Stimulated activated naive B cell treated with anti-CD40 and anti-IgM and Interleukin-4, amounts not matched to agents 10 μg/mL and 1 μg/mL and 100 μg/mL, for 72 hours (primary cell): ENCODE data around the gene KIF6.
A peak's percentile ranks its signal among the peaks of the same experiment; 100 is the strongest.

Source experiments
- ATAC-seq, 2 donors: fragments of 150-1000 bp; cut with Tn5 transposase; replicated peaks; 2 replicates each; pipeline ENCODE4 v1.10.0; 2021; ENCODE audit warnings: moderate library complexity in 1 of 2
- DNase-seq: peaks from one replicate; pipeline ENCODE4 v3.0.0; 2021
- H3K27ac Mint-ChIP-seq: one replicate; pipeline ENCODE4 v1.8.0; 2022; ENCODE audit warnings: mild to moderate bottlenecking, mixed read lengths
- H3K27me3 Mint-ChIP-seq, 2 donors: one replicate each; pipeline ENCODE4 v1.8.0; 2022; ENCODE audit warnings: mixed read lengths in 2 of 2
- H3K36me3 Mint-ChIP-seq, 2 donors: one replicate each; pipeline ENCODE4 v1.8.0; 2022; ENCODE audit warnings: mixed read lengths in 2 of 2, mild to moderate bottlenecking in 1 of 2
- H3K4me1 Mint-ChIP-seq, 2 donors: one replicate each; pipeline ENCODE4 v1.8.0; 2022; ENCODE audit warnings: mixed read lengths in 2 of 2, mild to moderate bottlenecking in 1 of 2
- H3K4me3 Mint-ChIP-seq, 2 donors: one replicate each; pipeline ENCODE4 v1.8.0; 2022; ENCODE audit warnings: mild to moderate bottlenecking in 2 of 2, mixed read lengths in 2 of 2, moderate library complexity in 1 of 2
- H3K9me3 Mint-ChIP-seq, 2 donors: one replicate each; pipeline ENCODE4 v1.8.0; 2022; ENCODE audit warnings: mixed read lengths in 2 of 2, mild to moderate bottlenecking in 1 of 2

KIF6 gene

GRCh38 chr6:39411001-39411400 lies 314.2 kb downstream of the KIF6 start:
- Mint-ChIP-seq H3K9me3 (no peaks in the 10 kb centered on the region), H3K27ac (peak overlapping the region; percentile 68), H3K4me1 (peaks cover 17 to 30% of the 10 kb centered on the region in 2 donors), H3K27me3 (no peaks in the 10 kb centered on the region), H3K36me3 (no peaks in the 10 kb centered on the region), H3K4me3 (no peak overlapping the region)
- ATAC-seq: no peak
- no peak for DNase-seq

- peak; percentile 39 to 54 for ATAC-seq
- Mint-ChIP-seq H3K36me3 (no peaks in the 10 kb centered on the region), H3K4me1 (peaks cover 17 to 30% of the 10 kb centered on the region in 2 donors), H3K27me3 (no peaks in the 10 kb centered on the region), H3K9me3 (no peaks in the 10 kb centered on the region), H3K27ac (no peak overlapping the region), H3K4me3 (peak overlapping the region in 1 of 2 donors; percentile 16)
- no peak for DNase-seq
Measured at GRCh38 chr6:39409889-39410288, 315.3 kb downstream of the KIF6 start.

- Mint-ChIP-seq H3K27me3 (no peaks in the 10 kb centered on the region), H3K4me1 (peaks cover 17 to 30% of the 10 kb centered on the region in 2 donors), H3K27ac (no peak overlapping the region), H3K36me3 (no peaks in the 10 kb centered on the region), H3K9me3 (no peaks in the 10 kb centered on the region), H3K4me3 (no peak overlapping the region)
- no peak for DNase-seq
- ATAC-seq: peak; percentile 73 to 77
Measured at GRCh38 chr6:39407446-39407993, 317.7 kb downstream of the KIF6 start.

GRCh38 chr6:39404312-39404711 lies 320.9 kb downstream of the KIF6 start:
- ATAC-seq: no peak
- no peaks in the 10 kb centered on the region for H3K27me3 Mint-ChIP-seq
- no peaks in the 10 kb centered on the region for H3K36me3 Mint-ChIP-seq
- no peak for DNase-seq
- no peak overlapping the region for H3K4me3 Mint-ChIP-seq
- H3K27ac Mint-ChIP-seq: no peak overlapping the region
- H3K9me3 Mint-ChIP-seq: no peaks in the 10 kb centered on the region
- H3K4me1 Mint-ChIP-seq: peaks cover 9 to 13% of the 10 kb centered on the region in 2 donors

GRCh38 chr6:39403304-39403703 lies 321.9 kb downstream of the KIF6 start:
- no peak overlapping the region for H3K4me3 Mint-ChIP-seq
- no peaks in the 10 kb centered on the region for H3K9me3 Mint-ChIP-seq
- H3K27me3 Mint-ChIP-seq: no peaks in the 10 kb centered on the region
- ATAC-seq (no peak), DNase-seq (no peak)
- peaks cover 5 to 11% of the 10 kb centered on the region in 2 donors for H3K4me1 Mint-ChIP-seq
- no peaks in the 10 kb centered on the region for H3K36me3 Mint-ChIP-seq
- no peak overlapping the region for H3K27ac Mint-ChIP-seq

- no peaks in the 10 kb centered on the region for H3K9me3 Mint-ChIP-seq
- no peaks in the 10 kb centered on the region for H3K36me3 Mint-ChIP-seq
Measured at GRCh38 chr6:39402239-39402751, 322.9 kb downstream of the KIF6 start.

GRCh38 chr6:39401376-39401775 lies 323.8 kb downstream of the KIF6 start:
- Mint-ChIP-seq H3K4me1 (no peaks in the 10 kb centered on the region), H3K36me3 (no peaks in the 10 kb centered on the region), H3K9me3 (no peaks in the 10 kb centered on the region), H3K4me3 (no peak overlapping the region), H3K27me3 (peaks cover 0 to 5% of the 10 kb centered on the region in 2 donors), H3K27ac (no peak overlapping the region)
- DNase-seq (no peak), ATAC-seq (no peak)

More at GRCh38 chr6:39402239-39402751, 322.9 kb downstream of the KIF6 start:
- Mint-ChIP-seq H3K4me3 (no peak overlapping the region), H3K27ac (no peak overlapping the region), H3K4me1 (peaks cover 0 to 2% of the 10 kb centered on the region in 2 donors), H3K27me3 (peaks cover 0 to 5% of the 10 kb centered on the region in 2 donors)
- DNase-seq: no peak
- ATAC-seq: no peak

GRCh38 chr6:39400026-39400425 lies 325.2 kb downstream of the KIF6 start:
- H3K9me3 Mint-ChIP-seq: no peaks in the 10 kb centered on the region
- no peaks in the 10 kb centered on the region for H3K36me3 Mint-ChIP-seq
- H3K4me3 Mint-ChIP-seq: no peak overlapping the region
- ATAC-seq (no peak), DNase-seq (no peak)
- no peak overlapping the region for H3K27ac Mint-ChIP-seq
- no peaks in the 10 kb centered on the region for H3K4me1 Mint-ChIP-seq
- H3K27me3 Mint-ChIP-seq: peaks cover 5% of the 10 kb centered on the region in 2 donors

- Mint-ChIP-seq H3K4me3 (no peak overlapping the region), H3K4me1 (peaks cover 9 to 29% of the 10 kb centered on the region in 2 donors), H3K9me3 (peaks cover 2 to 3% of the 10 kb centered on the region in 2 donors), H3K36me3 (peaks cover 3% of the 10 kb centered on the region in 2 donors), H3K27me3 (peaks cover 5% of the 10 kb centered on the region in 2 donors), H3K27ac (no peak overlapping the region)
- no peak for DNase-seq
- no peak for ATAC-seq
Measured at GRCh38 chr6:39396854-39397253, 328.4 kb downstream of the KIF6 start.

GRCh38 chr6:39393075-39393474 lies 332.1 kb downstream of the KIF6 start:
- H3K9me3 Mint-ChIP-seq: peaks cover 2 to 3% of the 10 kb centered on the region in 2 donors

GRCh38 chr6:39391182-39391581 lies 334.0 kb downstream of the KIF6 start:
- Mint-ChIP-seq H3K4me3 (no peak overlapping the region), H3K36me3 (peaks cover 6 to 8% of the 10 kb centered on the region in 2 donors), H3K27ac (no peak overlapping the region), H3K4me1 (peaks cover 41 to 77% of the 10 kb centered on the region in 2 donors), H3K27me3 (peaks cover 13 to 14% of the 10 kb centered on the region in 2 donors), H3K9me3 (peaks cover 2 to 3% of the 10 kb centered on the region in 2 donors)
- DNase-seq (no peak), ATAC-seq (no peak)

More at GRCh38 chr6:39393075-39393474, 332.1 kb downstream of the KIF6 start:
- ATAC-seq: peak; percentile 75 to 81
- peaks cover 6 to 8% of the 10 kb centered on the region in 2 donors for H3K36me3 Mint-ChIP-seq
- peak; percentile 81 for DNase-seq
- peaks cover 30 to 59% of the 10 kb centered on the region in 2 donors for H3K4me1 Mint-ChIP-seq
- H3K4me3 Mint-ChIP-seq: peak overlapping the region; percentile 6 to 35
- H3K27me3 Mint-ChIP-seq: peaks cover 5 to 9% of the 10 kb centered on the region in 2 donors
- H3K27ac Mint-ChIP-seq: peak overlapping the region; percentile 91

GRCh38 chr6:39389484-39389767 lies 335.8 kb downstream of the KIF6 start:
- peaks cover 43 to 77% of the 10 kb centered on the region in 2 donors for H3K4me1 Mint-ChIP-seq
- no peak for DNase-seq
- peaks cover 14 to 23% of the 10 kb centered on the region in 2 donors for H3K27me3 Mint-ChIP-seq
- peaks cover 2 to 3% of the 10 kb centered on the region in 2 donors for H3K9me3 Mint-ChIP-seq
- peak overlapping the region; percentile 90 for H3K27ac Mint-ChIP-seq
- H3K4me3 Mint-ChIP-seq: no peak overlapping the region
- peaks cover 6 to 8% of the 10 kb centered on the region in 2 donors for H3K36me3 Mint-ChIP-seq
- ATAC-seq: peak in 1 of 2 donors; percentile 9

GRCh38 chr6:39388606-39389483 lies 336.4 kb downstream of the KIF6 start:
- DNase-seq: peak; percentile 53
- H3K4me3 Mint-ChIP-seq: peak overlapping the region; percentile 27 to 70
- H3K27ac Mint-ChIP-seq: peak overlapping the region; percentile 90
- peak; percentile 84 to 86 for ATAC-seq
- H3K36me3 Mint-ChIP-seq: peaks cover 6 to 8% of the 10 kb centered on the region in 2 donors
- H3K4me1 Mint-ChIP-seq: peaks cover 41 to 71% of the 10 kb centered on the region in 2 donors
- peaks cover 2 to 3% of the 10 kb centered on the region in 2 donors for H3K9me3 Mint-ChIP-seq
- peaks cover 14 to 23% of the 10 kb centered on the region in 2 donors for H3K27me3 Mint-ChIP-seq

GRCh38 chr6:39387785-39388184 lies 337.4 kb downstream of the KIF6 start:
- peak overlapping the region; percentile 90 for H3K27ac Mint-ChIP-seq
- peak overlapping the region in 1 of 2 donors; percentile 70 for H3K4me3 Mint-ChIP-seq
- peaks cover 3 to 5% of the 10 kb centered on the region in 2 donors for H3K36me3 Mint-ChIP-seq
- peaks cover 0 to 2% of the 10 kb centered on the region in 2 donors for H3K9me3 Mint-ChIP-seq
- H3K27me3 Mint-ChIP-seq: peaks cover 14 to 23% of the 10 kb centered on the region in 2 donors
- ATAC-seq (no peak), DNase-seq (no peak)
- peaks cover 38 to 60% of the 10 kb centered on the region in 2 donors for H3K4me1 Mint-ChIP-seq
